ENCODE measurements around the gene SIGLEC7.

- no peak for TF ChIP-seq POLR2AphosphoS5 (IDR thresholded peaks at IDR 0.05; ENCODE audit: low read depth, low read length)
- no peak for TF ChIP-seq POLR2A (IDR thresholded peaks at IDR 0.05; ENCODE audit: low read depth, low read length)
- TF ChIP-seq SPI1 (IDR thresholded peaks at IDR 0.05; ENCODE audit: low read depth, low read length), result no peak
- no peak for TF ChIP-seq TAF1 (IDR thresholded peaks at IDR 0.05; ENCODE audit: low read depth, low read length)
Observed at GRCh38 chr19:51093101-51093500, 49.0 kb upstream of the SIGLEC7 start.
